WI38 (cell line): Measurements from ENCODE around the gene TUBB3.
"Not testable (repeated sequence)": the region's sequence is repeated elsewhere in the genome, so short reads cannot be mapped to it uniquely, and the experiment has no call there.

Experiments used
- H3K4me3 ChIP-seq: 2 replicates; pipeline ENCODE4 v1.5.1; 2011; ENCODE audit warnings: low read depth, mild to moderate bottlenecking, control low read depth, low read length
- CTCF ChIP-seq: IDR thresholded peaks from 2 replicates; pipeline ENCODE4 v1.5.1; 2012; ENCODE audit warnings: low read depth, mild to moderate bottlenecking, control low read depth, low read length

Gene TUBB3

GRCh38 chr16:89913408-89914387 is 9.4 kb upstream of the TUBB3 start:
- TF ChIP-seq CTCF, result no peak
- no peak overlapping the region for H3K4me3 ChIP-seq

- H3K4me3 ChIP-seq, result not testable (repeated sequence)
Measured at GRCh38 chr16:89914642-89915285, 8.4 kb upstream of the TUBB3 start.

GRCh38 chr16:89915303-89916232 is 7.6 kb upstream of the TUBB3 start:
- no peak overlapping the region for H3K4me3 ChIP-seq
- no peak for TF ChIP-seq CTCF

- TF ChIP-seq CTCF, result no peak
- peak overlapping the region; percentile 51 for H3K4me3 ChIP-seq
Measured at GRCh38 chr16:89917773-89918452, 5.2 kb upstream of the TUBB3 start.

GRCh38 chr16:89918453-89919347 is 4.4 kb upstream of the TUBB3 start, which contains the start of gene MC1R:
Gene MC1R, plus strand, starts transcription at chr16:89918862. Its CDS starts 397 bp downstream, at chr16:89919259.
- peak within 1 kb of the TSS; percentile 51 for H3K4me3 ChIP-seq
- TF ChIP-seq CTCF, result peak; percentile 53

- H3K4me3 ChIP-seq, result no peak overlapping the region
- TF ChIP-seq CTCF, result no peak
Measured at GRCh38 chr16:89919535-89920406, 3.4 kb upstream of the TUBB3 start.
